Stimulated activated memory B cell treated with anti-CD40 and anti-IgM and Interleukin-4, amounts not matched to agents 10 μg/mL and 1 μg/mL and 100 μg/mL, for 72 hours (primary cell): ENCODE data around the gene SUDS3.

ENCODE experiments used
- ATAC-seq: fragments of 150-1000 bp; cut with Tn5 transposase; 2 replicates; pipeline ENCODE4 v1.10.0; 2021
- H3K27ac Mint-ChIP-seq: one replicate; pipeline ENCODE4 v1.8.0; 2022; ENCODE audit warnings: mild to moderate bottlenecking, mixed read lengths
- H3K27me3 Mint-ChIP-seq: one replicate; pipeline ENCODE4 v1.8.0; 2022; ENCODE audit warnings: mixed read lengths
- H3K36me3 Mint-ChIP-seq: one replicate; pipeline ENCODE4 v1.8.0; 2022; ENCODE audit warnings: mixed read lengths
- H3K4me1 Mint-ChIP-seq: one replicate; pipeline ENCODE4 v1.8.0; 2022; ENCODE audit warnings: mixed read lengths
- H3K4me3 Mint-ChIP-seq: one replicate; pipeline ENCODE4 v1.8.0; 2022; ENCODE audit warnings: mild to moderate bottlenecking, moderate library complexity, mixed read lengths
- H3K9me3 Mint-ChIP-seq: one replicate; pipeline ENCODE4 v1.8.0; 2022; ENCODE audit warnings: mixed read lengths

The SUDS3 gene

DNA sequence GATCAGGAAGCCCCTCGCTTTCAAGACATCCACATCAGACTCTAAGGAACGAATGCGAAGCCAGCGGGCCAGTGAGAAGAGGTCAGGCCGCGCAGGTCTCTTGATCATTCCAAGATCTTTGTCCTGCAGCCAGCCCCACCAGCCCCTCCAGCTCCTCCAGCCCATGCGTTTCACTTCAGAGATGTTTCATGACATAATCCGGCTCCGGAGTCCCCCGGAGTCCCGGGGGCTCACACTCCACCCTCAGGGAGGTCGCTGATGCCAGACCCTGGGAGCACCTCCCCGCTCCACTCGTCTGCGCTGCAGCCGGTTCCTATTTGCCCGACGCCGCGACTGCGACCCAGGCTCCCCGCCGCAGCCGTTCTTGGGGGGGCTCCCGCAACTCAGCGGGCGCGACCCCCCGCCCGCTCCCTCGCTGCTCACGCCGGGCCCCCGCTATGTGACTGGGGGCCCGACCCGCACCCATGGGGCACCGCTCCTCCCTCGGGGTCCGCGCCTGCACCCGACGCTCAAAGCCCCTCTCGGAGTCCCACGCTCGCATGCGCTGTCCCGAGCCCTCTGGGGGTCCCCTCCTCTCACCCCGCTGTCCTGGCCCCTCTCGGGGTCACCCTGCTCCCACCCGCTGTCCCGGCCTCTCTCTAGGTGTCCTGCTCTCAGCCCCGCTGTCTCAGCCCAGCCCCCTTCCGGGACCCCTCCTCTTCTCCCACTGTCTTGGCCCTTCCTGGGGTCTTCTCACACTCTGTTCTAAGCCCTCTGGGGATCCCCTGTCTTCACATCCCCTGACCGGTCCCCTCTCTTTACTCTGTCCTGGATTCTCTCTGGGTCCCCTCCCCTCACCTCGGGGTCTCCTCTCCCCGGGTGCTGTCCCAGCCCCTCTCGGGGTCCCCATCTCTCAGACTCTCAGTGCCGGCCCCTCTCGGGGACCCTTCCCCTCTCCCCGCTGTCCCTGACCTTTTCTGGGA is 4.8 kb upstream of the SUDS3 start:
- no peaks in the 10 kb centered on the region for H3K36me3 Mint-ChIP-seq
- ATAC-seq = peak; percentile 0
- peak overlapping the region; percentile 93 for H3K4me3 Mint-ChIP-seq
- no peaks in the 10 kb centered on the region for H3K27me3 Mint-ChIP-seq
- no peaks in the 10 kb centered on the region for H3K9me3 Mint-ChIP-seq
- H3K27ac Mint-ChIP-seq = peak overlapping the region; percentile 87
- peaks cover 47% of the 10 kb centered on the region for H3K4me1 Mint-ChIP-seq

DNA sequence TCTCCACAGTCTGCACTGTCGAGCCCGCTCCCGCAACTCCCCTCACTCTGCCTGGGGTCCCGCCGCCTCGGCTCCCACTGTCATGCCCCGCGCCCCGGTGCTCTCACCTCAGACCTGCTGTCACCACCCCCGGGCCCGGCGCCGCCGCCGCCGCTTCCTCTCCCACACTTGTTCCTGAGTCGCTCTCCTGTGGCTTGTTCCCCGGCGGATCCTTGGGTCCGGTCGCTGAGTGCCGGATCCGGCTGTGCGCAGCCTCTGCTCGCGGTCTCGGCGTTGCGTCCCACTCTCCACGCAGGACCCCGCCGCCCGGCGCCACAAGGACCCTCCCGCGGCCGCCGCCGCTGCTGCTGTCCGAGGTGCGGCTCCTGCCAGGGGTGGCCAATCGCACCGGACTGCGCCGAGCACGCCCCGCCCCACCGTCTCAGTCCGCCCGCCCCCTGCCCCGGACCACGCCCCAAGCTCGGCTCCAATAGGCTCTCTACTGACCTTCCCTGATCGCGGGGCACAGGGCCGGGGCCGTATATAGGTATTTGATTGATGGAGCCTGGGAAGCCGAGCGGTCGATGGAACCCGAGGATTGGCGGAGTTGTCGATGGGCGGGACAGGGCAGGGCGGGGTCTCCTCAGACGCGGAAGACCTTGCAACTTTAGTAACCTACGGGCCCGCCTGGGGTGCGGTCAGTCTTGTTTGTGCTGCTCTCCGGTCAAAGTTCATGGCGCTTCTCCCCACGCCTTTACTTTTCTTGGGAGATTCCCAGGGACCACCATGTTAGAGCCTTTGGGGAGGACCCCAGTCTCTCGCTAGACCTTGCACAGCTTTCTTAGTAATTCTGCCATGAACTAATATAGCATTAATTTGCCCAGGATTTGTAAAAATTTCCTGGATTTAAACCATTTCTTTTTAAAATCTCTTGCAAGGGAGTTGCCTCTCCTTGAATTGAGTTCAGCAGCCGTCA is 3.5 kb upstream of the SUDS3 start, which contains the start of gene TAOK3:
TSS of gene TAOK3 (minus strand) at position 367 of the 955 bp plus-strand sequence. CDS start 117,340 bp downstream, outside the sequence.
- no peaks in the 10 kb centered on the region for H3K36me3 Mint-ChIP-seq
- no peaks in the 10 kb centered on the region for H3K9me3 Mint-ChIP-seq
- H3K4me3 Mint-ChIP-seq = peak within 1 kb of the TSS; percentile 93
- peak; percentile 94 for ATAC-seq
- H3K27ac Mint-ChIP-seq = peak within 1 kb of the TSS; percentile 87
- H3K27me3 Mint-ChIP-seq = no peaks in the 10 kb centered on the region
- peaks cover 54% of the 10 kb centered on the region for H3K4me1 Mint-ChIP-seq

DNA sequence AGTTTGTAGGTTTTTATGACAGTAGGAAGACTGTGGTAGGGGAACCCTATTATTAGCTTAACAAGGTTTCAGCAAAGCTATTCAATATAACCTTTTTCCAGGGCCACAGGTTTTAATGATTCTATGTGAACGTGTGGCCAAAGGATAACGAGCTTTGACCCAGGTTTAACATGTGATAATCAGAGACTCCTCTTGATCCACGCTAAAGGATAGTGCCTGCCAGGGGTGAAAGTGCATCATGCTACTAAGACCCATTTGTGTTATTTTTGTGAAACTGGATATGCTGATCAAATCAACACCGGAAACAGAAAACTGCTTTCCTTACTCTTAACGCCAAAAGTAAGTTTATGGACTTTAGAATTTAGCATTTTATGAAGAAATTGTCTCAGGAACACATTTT is 2.7 kb upstream of the SUDS3 start:
- ATAC-seq = no peak
- Mint-ChIP-seq H3K27me3 (no peaks in the 10 kb centered on the region), H3K27ac (peak overlapping the region; percentile 87), H3K9me3 (no peaks in the 10 kb centered on the region), H3K4me3 (peak overlapping the region; percentile 93), H3K36me3 (no peaks in the 10 kb centered on the region), H3K4me1 (peaks cover 59% of the 10 kb centered on the region)

DNA sequence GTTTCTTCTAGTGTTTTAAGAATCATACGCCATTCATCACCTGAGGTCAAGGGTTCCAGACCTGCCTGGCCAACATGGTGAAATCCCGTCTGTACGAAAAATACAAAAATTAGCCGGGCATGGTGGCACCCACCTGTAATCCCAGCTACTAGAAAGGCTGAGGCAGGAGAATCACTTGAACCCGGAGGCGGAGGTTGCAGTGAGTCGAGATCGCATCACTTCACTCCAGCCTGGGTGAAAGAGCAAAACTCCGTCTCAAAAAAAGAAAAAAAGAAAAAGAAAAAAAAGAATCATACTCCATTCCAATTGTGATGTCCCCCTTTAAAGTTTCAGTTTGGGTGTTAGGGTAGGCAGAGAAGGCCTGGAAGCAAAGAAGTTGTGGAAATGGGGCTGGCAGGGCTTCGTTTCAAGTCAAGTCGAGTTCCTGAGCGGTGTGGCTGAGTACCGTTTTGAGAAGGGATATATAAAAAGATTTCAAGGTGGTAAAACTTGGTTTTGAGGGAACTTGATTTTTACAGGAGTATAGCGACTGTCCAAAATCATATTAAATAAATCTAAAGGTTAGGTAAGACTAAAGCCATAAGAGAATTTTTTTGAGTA is 2.1 kb upstream of the SUDS3 start:
- Mint-ChIP-seq H3K9me3 (no peaks in the 10 kb centered on the region), H3K27me3 (no peaks in the 10 kb centered on the region), H3K4me1 (peaks cover 59% of the 10 kb centered on the region), H3K36me3 (no peaks in the 10 kb centered on the region), H3K27ac (no peak overlapping the region), H3K4me3 (no peak overlapping the region)
- no peak for ATAC-seq

DNA sequence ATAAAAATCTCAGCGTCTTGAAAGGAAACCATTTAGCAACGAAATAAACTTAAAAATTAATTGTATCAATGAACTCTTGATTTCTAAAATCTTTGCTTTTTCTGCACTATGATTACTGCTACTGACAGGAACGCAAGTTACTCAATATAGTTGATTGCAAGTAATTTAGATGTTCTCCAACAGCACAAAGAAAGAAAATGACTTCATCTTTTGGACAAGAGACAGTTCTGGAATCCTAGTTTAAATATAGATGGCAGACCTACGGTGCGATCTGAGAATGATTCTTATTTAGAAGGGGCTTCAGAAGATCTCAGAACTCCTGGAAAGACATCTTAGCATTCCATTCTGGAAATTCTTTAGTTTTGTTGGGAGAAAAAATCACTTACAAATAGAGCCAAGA is 1.4 kb upstream of the SUDS3 start:
- no peaks in the 10 kb centered on the region for H3K27me3 Mint-ChIP-seq
- no peak overlapping the region for H3K27ac Mint-ChIP-seq
- no peak for ATAC-seq
- H3K9me3 Mint-ChIP-seq = no peaks in the 10 kb centered on the region
- no peaks in the 10 kb centered on the region for H3K36me3 Mint-ChIP-seq
- H3K4me3 Mint-ChIP-seq = no peak overlapping the region
- peaks cover 58% of the 10 kb centered on the region for H3K4me1 Mint-ChIP-seq

DNA sequence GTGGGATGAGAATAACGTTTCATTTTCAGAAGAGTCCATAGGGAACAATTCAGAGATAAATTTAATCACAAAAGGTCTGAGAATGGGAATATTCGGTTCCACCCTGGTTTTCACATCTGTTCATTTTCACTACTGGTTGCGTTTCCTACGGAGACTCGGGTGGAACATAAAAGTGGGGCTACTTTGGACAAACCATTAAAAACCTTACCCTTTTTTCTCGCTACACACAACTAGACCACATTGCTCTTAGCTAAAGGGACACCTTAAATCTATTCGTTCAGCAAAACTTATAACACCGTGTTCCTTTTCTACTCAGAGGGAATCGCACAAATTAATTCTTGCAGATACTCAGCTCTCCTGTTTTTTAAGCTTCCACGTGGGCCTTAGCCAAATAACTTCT is 1.0 kb upstream of the SUDS3 start:
- H3K27ac Mint-ChIP-seq = peak overlapping the region; percentile 99
- H3K9me3 Mint-ChIP-seq = no peaks in the 10 kb centered on the region
- H3K27me3 Mint-ChIP-seq = no peaks in the 10 kb centered on the region
- peaks cover 54% of the 10 kb centered on the region for H3K4me1 Mint-ChIP-seq
- H3K36me3 Mint-ChIP-seq = no peaks in the 10 kb centered on the region
- no peak overlapping the region for H3K4me3 Mint-ChIP-seq
- ATAC-seq = no peak

DNA sequence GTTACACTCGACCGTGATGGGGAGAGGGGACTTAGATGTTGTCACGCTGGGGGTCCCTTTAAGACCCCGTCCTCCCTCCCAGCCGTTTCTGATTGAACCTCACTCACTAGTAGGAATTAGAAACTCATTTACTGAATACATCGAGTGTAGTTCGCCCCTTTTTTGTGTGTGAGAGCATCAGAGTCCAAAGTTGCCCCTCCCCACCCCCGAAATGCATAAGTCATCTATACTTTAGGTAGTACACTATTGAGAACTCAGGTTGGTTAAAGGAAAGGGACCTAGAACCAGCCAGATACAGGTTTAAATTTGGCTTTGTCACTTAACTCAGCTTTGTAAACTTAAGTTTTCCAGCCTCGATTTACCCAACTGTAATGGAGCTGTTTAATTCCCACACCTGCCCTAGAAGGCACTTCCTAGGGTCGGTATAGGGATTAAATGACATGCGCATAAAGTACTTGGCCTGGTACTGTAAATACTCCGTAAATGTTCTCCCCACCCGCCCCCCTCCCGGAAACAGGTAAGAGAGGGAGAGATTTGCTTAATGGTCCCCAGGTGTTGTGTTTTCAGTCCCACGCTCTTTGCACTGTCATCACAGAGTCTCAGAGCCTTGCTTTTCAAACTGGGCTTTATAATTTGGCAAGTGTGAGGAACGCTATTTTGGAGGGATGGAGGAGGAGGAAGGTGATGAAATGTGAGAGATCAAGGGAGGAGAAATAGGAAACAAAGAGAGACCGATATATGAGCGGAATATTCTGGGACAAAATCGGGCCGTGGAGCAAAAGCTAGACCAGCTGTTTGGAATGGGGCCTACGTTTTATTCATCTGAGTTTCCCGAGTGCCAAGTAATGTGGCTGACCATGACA is 897 bp downstream of the SUDS3 start:
- Mint-ChIP-seq H3K9me3 (no peaks in the 10 kb centered on the region), H3K36me3 (peaks cover 10% of the 10 kb centered on the region), H3K27me3 (no peaks in the 10 kb centered on the region), H3K27ac (peak overlapping the region; percentile 99), H3K4me3 (peak overlapping the region; percentile 97), H3K4me1 (peaks cover 35% of the 10 kb centered on the region)
- no peak for ATAC-seq

DNA sequence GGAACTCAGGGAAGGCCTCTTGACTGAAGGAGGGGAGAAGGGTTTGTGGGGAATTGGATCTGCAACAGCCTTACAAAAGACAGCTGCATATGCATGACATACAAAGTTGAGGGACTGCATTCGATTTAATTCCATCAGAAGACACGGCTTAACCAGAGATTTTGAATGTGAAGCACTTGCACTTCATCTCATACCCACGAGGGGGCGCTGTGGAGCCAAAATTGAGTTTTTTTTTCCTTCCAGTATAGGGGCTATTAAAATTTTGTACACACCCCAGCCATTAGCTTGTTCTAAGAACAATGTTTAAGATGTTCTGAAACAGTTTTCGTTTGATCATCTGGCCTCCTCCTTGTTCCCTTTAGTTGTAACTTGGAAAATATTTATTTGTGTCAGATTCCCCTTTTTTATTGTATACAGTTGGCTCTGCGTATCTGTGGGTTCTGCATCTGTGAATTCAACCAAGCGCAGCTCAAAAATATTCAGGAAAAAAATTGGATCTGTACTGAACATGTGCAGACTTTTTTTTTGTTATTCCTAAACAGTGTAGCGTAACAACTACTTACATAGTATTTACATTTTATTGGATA is 1.6 kb downstream of the SUDS3 start:
- no peak for ATAC-seq

DNA sequence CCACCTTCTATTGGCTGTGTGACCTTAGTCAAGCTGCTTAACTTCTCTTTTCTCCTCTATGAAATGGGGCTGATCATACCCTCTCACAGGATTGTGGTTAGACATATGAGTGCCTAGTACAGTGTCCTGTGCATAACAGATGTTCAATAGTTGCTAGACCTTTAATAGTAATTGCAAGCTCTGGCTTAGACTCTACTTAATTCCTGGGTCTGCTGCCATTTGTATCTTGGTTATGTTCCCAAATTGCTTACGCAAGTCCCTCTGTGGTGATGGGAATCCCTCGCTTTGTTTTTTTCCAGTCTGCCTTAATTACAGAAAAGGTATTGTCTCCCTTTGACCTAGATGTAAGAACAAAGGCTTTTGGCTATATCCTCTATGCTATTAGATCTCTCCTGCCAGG is 15.1 kb downstream of the SUDS3 start:
- ATAC-seq = no peak
- no peak overlapping the region for H3K4me3 Mint-ChIP-seq
- no peaks in the 10 kb centered on the region for H3K9me3 Mint-ChIP-seq
- H3K27ac Mint-ChIP-seq = no peak overlapping the region
- H3K27me3 Mint-ChIP-seq = no peaks in the 10 kb centered on the region
- H3K36me3 Mint-ChIP-seq = peaks cover 73% of the 10 kb centered on the region
- H3K4me1 Mint-ChIP-seq = no peaks in the 10 kb centered on the region

More for the DNA sequence above, 1.6 kb downstream of the SUDS3 start:
- no peaks in the 10 kb centered on the region for H3K27me3 Mint-ChIP-seq
- H3K9me3 Mint-ChIP-seq = no peaks in the 10 kb centered on the region
- H3K4me3 Mint-ChIP-seq = peak overlapping the region; percentile 97
- H3K4me1 Mint-ChIP-seq = peaks cover 29% of the 10 kb centered on the region
- peak overlapping the region; percentile 99 for H3K27ac Mint-ChIP-seq
- H3K36me3 Mint-ChIP-seq = peaks cover 10% of the 10 kb centered on the region

DNA sequence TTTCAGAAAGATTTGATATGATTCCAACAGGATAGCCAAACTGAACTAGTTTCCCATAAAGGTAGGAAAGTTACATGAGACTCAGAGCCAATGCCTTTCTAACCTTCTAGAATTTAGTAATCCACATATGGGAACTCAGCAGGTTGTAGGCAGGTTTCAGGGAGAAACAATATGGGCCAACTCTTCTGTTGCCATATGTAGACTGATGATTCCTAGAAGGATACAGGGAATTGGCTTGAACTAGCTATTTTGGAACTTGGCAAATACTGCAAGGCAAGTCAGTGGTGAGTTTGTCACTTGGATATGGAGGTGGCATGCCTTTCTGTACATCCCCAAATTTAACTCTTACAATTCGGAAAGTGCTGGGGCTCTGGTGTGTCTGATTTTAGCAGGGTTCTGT is 15.5 kb downstream of the SUDS3 start:
- no peak for ATAC-seq
- Mint-ChIP-seq H3K4me1 (no peaks in the 10 kb centered on the region), H3K36me3 (peaks cover 69% of the 10 kb centered on the region), H3K4me3 (no peak overlapping the region), H3K9me3 (no peaks in the 10 kb centered on the region), H3K27me3 (no peaks in the 10 kb centered on the region), H3K27ac (no peak overlapping the region)

DNA sequence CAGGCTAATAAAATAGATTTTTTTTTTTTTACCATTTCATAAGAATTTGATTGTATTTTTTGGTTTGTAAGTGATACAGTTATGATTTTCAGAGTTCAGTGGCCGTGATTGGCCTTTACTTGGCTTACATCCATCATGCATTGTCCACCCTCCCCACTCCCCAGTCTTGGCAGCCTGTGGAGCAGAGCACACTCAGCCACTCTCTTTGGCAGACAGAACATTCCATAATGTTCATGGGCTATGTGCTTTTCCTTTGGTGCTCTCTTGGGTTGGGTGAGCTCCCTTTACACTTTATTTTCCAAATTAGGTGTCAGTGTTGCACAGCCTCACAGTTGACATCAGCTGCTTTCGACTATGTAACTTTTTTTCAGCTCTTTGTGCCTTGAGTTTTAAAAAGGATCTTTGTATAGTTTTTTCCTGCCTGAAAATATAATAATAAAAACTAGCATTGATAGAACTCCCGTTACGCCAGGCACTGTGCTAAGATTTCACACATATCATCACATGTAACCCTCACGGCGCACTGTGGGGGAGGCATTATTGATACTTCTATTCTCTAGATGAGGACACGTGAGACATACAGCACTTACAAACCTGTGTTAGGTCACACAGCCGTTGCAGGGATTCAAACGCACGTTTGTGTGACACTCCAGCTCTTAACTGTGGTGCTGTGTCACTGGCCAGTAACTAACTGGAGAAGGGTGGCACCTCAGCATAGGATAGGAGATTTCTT is 21.5 kb downstream of the SUDS3 start:
- Mint-ChIP-seq H3K27ac (no peak overlapping the region), H3K27me3 (no peaks in the 10 kb centered on the region), H3K4me3 (no peak overlapping the region), H3K4me1 (no peaks in the 10 kb centered on the region), H3K9me3 (no peaks in the 10 kb centered on the region), H3K36me3 (peaks cover 59% of the 10 kb centered on the region)
- ATAC-seq = no peak

DNA sequence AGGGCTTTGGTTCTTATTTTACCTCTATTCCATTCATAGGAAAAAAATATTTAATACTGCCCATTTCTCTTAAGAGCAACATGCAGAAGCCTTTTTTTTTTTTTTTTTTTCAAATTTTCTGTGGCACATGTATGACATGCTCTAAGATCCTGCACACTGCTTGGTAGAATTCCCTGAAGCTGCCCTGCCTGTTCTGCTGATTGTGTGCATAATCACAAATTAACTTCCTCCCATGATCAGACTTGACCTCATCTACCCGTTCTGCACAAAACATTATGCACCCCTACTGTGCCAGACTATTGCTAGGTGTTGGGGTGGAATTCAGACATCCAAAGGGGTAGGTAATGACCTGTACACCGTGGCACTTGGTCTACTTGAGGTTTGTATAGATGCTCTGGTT is 22.2 kb downstream of the SUDS3 start:
- Mint-ChIP-seq H3K27me3 (no peaks in the 10 kb centered on the region), H3K9me3 (no peaks in the 10 kb centered on the region), H3K4me1 (no peaks in the 10 kb centered on the region), H3K4me3 (no peak overlapping the region), H3K36me3 (peaks cover 54% of the 10 kb centered on the region), H3K27ac (no peak overlapping the region)
- ATAC-seq = no peak

DNA sequence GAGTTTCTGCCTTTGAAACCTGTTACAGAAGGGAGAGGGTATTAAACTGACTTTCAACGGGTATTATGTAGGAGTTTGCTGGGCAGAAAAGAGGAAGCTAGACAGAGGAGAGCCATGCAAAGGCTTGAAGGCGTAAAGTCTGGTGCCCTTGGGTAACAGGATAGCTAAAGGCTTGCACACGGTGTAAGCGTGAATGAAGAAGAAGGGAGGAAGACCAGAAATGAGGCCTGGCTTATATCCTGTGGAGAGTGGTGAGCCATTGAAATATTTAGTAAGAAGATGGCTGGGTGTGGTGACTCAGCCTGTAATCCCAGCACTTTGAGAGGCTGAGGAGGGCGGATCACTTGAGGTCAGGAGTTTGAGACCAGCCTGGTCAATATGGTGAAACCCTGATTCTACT is 22.6 kb downstream of the SUDS3 start:
- no peaks in the 10 kb centered on the region for H3K9me3 Mint-ChIP-seq
- H3K27ac Mint-ChIP-seq = no peak overlapping the region
- no peaks in the 10 kb centered on the region for H3K4me1 Mint-ChIP-seq
- no peaks in the 10 kb centered on the region for H3K27me3 Mint-ChIP-seq
- H3K36me3 Mint-ChIP-seq = peaks cover 54% of the 10 kb centered on the region
- no peak overlapping the region for H3K4me3 Mint-ChIP-seq
- ATAC-seq = no peak
